Measurements from ENCODE around the gene ZNF385B.

ZNF385B gene

DNA sequence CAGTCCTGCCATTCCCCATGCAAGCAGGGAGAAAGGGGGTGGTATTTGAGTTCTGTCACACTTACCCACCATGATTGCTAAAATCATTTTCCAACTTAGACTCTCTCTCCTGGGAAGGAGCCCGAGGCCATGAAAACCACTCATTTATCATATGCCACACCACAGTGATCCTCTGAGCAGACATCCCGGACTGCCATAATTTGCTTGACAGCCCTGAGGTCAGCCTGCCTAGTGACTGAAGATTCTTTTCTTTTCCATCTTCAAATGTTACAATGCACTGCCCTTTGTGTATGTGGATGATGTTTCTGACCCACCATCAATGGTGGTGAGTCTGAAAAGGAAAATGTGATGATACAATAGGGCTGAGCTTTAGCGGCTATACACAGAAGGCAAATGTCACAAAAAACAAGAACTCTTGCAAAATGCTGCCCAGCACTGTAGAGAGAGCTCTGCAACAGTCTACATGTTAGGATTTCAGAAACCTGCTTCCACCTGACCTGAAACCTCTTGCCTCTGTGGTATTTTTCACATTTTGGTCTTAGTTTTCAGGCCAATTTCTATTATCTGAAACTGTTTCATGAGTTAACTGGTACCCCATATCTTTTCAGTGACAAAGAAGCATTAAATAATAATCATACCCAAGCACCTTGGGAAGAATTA is 272.8 kb downstream of the ZNF385B start:
- no peak for DNase-seq (ENCODE audit: low read depth)

DNA sequence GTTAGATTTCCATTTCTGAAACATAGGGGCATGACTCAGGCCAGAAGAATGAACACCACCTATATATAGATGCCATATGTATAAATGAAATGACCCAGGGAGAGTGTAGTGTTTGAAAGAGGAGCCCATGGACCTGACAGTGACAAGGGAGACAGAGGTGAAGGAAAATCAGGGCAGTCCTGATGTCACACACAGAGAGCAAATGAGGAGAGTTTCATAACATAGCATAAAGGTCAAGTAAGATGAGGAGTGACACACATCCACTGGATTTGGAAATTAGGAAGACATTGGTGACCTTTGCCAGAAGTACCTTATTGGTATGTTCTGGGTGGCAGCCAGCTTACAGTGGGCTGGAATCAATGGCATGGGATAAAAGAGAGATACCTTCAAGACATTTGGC is 276.7 kb downstream of the ZNF385B start:
- DNase-seq (ENCODE audit: low read depth), result no peak

DNA sequence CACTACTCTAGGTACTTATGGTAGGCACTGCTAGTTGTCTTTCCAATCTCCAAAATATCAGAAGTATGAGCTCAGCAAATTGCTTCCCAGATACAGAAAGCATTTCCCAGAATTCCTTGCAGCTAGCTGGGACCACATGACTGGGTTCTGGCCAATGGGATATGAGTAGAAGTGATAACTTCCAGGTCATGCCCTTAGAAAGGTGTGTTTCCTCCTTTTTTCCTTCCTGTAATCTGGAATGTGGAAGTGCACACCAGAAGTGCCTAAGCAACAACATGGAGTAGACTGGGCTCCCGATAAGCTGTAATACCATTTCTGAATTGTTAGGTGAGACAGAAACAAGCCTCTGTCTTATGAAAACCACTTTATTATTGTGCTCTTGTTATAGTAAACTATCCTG is 279.8 kb downstream of the ZNF385B start:
- no peak for DNase-seq (ENCODE audit: low read depth)

DNA sequence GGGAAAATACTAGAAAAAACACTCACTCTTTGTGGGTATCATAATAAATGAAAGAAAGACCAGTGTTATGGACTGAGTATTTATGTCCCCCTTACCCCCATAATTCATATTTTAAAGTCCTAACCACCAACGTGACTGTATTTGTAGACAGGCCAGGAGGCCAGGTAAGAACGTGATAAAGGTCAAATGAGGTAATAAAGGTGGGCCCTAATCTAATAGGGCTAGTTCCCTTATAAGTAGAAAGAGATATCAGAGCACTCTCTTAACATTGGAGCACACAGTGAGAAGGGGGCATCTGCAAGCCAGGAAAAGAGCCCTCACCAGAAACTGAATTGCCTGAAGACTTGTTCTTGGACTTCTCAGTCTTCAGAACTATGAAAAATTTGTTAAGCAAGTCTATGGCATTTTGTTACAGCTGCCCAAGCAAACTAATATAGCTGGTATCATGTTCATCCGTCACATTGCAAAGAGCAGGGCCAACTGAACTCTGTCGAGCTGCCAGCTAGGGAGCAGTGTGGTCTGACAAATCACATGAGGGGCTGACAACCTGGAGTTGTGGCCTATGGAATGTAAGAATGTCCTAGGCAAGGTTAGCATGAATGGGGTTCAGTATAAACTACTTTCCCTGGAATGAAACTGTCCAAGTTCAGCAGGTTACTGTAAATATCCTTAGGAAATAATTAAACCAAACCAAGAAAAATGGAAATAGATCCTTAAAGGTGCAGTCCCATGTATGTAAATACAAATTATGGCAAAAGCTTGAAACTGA is 280.9 kb downstream of the ZNF385B start:
- no peak for DNase-seq (ENCODE audit: low read depth)

DNA sequence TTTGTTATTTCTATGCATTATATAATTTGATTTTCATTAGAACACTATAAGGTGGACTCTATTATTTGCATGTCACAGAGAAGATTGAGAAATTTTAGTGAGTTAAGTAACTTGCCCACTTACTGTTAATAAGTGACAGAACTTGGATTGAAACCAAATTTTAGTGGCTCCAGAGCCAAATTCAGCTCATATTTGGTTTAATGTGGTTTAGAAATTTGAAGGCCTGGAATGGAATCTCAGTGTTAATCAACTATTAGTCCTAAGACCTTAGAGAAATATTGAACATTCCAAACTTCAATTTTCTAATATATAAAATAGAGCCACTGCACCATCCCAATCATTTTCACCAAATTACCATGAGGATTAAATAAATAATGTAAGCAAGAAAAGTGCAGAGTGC is 281.6 kb downstream of the ZNF385B start:
- DNase-seq (ENCODE audit: low read depth), result no peak

DNA sequence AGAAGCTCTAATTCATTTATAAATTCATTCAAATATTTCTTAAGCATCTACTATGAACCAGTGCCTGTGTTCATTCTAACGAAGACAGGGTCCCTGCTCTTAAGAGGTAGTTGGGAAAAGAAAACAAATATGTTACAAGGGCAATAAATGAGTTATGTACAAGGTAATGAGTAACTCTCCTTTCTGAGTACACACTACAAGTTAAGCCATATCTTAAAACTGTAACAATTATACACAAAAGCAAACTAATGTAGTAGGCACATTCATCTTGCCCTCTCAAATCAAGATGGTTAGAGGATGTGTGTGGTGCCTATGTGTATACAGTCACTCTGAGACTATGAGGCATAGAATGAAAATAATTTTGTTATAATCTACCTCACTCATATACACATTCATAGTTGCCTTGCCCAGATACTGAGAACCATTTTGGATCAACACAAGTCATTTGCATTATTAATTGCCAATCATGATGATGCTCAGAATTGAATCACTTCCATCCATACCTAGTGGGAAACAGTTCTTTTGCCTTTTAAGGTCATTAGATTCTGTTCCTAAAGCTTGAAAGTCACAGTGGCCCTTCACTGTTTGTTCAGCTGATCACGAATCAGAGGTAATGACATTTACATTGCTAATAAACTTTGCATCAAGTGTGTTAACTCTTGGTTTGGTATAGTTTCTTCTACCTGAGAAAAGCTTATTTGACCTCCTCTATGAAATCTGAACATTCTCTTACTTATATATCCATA is 283.1 kb downstream of the ZNF385B start:
- no peak for DNase-seq (ENCODE audit: low read depth)

DNA sequence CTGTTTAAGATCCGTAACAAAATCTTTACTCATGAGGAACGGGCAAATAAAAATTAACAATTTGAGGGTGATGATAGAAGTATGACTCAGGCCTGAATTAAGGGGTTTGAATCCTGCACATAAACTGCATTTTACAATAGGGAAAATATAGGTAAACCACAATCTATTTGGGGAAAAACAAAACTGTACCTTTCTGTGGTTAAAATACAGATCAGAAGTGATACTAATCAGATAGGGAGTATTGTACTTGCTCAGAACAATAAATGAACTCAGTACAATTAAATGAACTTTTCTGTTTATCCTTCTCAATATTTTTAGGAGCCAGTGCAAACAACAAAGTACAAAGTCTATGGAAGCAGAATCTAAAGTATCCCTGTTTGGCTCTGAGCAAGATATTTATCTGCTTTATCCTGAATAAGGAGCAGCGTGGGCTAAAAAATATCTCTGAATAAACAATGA is 287.3 kb downstream of the ZNF385B start:
- DNase-seq (ENCODE audit: low read depth), result no peak

DNA sequence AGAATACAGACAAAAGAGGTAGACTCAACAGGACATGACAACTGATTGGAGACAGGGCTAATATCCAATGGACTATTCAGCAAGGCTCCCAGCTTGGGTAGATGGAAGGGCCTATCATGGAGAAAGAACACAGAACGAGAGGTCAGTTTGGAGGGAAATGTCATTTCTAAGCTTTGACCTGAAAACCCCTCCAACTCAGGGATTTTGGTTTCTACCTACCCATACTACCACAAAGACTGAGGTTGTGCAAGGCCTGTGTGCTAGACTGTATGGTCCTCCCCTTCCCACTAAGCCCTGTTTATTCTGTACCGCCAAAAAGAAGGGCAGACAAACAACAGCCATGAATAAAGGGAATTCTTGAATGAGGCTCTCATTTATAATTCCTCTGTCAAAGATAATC is 288.9 kb downstream of the ZNF385B start:
- DNase-seq (ENCODE audit: low read depth), result no peak

DNA sequence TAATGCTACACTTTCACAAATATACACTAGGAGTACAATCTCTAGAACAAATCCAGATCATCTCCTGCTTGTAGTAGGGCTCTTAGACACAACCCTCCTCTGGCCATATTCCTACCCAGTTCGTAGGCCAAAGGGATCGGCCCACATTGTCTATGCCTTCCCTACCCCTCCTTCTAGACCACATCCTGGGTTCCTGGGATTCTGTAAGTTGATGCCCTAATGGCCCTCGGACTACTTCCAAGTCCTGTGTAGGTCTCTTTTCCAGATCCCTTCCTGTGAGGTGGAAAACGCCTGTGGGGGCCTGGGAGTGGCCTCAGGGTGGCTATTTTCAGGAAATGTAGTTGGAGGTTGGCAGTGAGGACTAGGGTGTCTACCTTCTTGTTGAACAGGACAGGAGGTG is 289.7 kb downstream of the ZNF385B start:
- no peak for DNase-seq (ENCODE audit: low read depth)

DNA sequence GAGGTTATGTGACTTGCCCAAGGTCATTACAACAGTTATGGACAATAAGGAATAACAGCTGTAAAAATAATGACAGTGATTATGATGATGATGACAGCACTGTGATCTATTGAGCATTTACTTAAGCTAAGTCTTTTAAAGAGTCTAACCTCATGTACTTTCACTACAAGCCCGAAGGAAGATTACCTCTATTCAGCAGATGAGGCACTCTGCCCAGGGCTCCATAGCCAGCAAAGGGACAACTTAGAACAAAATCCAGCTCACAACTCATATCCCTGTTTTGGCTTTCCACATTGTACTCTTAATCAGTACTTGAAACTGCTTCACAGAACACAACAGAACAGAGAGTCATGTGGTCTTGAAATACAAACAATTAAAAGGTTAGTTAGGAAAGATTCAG is 290.2 kb downstream of the ZNF385B start:
- DNase-seq (ENCODE audit: low read depth), result no peak

DNA sequence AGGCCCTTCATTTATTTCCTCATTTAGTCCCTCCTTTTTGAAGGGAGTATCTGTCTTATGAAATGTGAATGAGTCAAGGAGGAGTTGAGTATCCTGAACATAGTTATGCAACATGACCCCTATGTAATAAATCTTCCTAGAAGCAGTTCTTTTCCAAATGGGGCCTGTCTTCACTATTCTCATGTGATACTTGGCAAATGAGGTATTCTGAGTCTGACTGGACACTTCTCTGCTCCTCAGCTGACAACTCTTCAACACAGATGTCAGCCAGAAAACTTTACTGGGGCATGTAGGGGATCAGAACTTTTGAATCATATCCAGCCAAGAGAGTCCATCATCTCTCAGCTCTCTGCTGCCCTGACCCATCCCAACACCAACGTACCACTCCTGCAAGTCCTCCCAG is 291.6 kb downstream of the ZNF385B start:
- DNase-seq (ENCODE audit: low read depth), result no peak

DNA sequence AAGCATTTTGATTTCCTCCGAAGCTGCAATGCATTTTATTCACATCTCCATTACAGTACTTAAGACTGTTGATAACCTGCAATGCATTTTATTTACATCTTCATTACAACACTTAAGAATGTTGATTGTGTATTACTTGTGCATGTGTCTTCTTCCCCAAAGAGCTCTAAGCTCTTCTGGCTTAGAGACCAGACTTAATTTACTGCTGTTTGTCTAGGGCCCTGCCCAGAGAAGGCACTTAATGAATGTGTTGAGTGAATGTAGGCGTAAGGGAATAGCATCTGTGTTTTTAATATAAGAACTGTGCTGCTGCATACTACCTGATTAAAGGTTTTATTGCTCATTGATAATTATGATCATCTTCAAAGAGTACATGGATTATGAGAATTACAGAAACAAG is 295.6 kb downstream of the ZNF385B start:
- DNase-seq (ENCODE audit: low read depth), result no peak

DNA sequence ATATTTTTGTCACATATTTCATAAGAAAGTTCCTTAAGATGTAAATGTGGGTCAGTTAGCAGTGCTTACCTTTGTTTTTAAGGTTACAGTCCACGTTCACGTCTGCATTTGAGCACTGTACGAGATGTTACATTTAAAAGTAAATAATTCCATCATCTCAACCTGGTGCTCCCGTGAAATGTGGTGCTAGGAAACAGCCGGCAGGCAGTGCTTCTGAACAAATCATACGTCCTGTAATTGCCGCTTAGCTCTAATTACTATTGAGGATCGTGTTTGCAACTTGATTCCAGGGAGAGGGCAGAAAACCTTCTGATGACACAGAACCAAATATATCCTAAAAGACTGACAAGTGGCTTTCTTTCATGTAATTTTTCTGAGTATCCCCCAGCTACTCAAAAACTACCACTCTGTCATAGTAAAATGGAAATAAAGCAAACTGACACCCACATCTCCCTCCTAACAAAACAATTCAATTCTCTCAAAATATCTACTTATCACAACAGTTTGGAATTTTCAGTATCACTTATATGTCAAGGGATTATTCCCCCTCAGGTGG is 299.0 kb downstream of the ZNF385B start:
- DNase-seq (ENCODE audit: low read depth), result no peak

DNA sequence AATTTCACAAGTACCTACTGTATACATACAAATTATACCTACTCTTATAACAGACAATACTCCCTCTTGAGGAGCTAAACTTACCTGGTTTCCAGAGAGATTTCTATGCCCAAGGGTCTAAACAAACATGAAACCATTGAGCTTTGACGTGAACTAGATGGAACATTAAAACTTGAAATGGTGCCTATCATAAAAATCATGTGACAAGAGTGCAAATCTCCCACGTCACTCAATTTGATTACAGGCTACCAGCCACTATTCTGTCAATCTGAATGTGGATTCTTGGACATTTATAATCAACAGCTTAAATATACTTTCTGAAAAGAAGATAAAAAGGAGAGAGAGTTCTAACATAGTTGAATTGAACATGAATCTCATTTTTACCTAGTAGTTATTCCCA is 299.7 kb downstream of the ZNF385B start:
- no peak for DNase-seq (ENCODE audit: low read depth)

DNA sequence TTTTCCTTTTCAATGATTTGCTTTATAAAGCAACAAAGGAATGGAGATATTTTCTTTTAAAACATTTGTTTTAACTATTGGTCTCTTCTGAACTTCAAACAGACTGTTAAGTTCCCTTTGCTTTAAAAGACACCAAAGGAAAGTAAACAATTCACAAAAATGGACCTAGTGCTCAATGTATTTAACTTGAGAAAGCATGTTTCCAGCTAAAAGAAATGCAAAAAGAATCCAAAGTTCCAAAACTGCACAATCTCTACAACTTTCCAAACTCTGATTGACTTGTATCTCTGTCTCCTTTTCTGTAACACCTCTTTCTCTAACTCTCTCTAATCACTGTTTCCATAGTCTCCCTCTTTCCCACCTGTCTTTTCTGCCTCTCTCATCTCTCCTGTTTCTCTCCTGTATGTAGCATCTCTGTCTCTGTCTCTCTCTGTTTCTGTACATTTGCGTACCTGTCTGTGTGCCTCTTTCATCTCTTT is 301.1 kb downstream of the ZNF385B start:
- no peak for DNase-seq (ENCODE audit: low read depth)

DNA sequence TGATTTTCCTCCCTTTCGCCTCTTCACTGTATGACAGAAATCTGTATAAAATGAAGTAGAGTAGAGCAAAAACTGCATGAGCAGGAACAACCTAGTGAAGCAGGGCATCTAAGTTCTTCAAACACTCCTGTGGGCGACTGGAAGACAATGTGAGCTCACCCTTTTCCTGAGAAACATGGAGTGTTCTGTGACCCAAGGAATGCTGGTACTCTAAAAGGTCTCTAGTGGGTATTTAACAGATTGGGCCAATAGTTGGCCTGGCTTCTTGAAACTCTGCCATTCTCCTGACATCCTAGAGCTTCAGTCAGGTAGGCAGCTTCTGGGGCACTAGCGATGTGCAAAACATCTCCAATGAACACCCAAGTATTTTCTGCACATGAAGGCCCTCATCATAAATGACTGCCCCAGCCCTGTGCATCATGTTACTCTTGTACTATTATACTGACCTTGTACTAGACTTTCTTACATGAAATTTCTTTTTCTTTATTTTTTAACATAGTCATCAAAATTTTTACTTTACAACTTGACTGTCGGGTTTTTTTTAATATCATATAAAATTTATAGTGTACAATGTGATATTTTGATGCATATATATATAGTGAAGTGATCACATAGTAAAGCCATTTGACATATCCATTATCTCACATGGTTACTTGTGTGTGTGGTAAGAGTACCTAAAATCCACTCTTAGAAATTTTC is 302.2 kb downstream of the ZNF385B start:
- no peak for DNase-seq (ENCODE audit: low read depth)

DNA sequence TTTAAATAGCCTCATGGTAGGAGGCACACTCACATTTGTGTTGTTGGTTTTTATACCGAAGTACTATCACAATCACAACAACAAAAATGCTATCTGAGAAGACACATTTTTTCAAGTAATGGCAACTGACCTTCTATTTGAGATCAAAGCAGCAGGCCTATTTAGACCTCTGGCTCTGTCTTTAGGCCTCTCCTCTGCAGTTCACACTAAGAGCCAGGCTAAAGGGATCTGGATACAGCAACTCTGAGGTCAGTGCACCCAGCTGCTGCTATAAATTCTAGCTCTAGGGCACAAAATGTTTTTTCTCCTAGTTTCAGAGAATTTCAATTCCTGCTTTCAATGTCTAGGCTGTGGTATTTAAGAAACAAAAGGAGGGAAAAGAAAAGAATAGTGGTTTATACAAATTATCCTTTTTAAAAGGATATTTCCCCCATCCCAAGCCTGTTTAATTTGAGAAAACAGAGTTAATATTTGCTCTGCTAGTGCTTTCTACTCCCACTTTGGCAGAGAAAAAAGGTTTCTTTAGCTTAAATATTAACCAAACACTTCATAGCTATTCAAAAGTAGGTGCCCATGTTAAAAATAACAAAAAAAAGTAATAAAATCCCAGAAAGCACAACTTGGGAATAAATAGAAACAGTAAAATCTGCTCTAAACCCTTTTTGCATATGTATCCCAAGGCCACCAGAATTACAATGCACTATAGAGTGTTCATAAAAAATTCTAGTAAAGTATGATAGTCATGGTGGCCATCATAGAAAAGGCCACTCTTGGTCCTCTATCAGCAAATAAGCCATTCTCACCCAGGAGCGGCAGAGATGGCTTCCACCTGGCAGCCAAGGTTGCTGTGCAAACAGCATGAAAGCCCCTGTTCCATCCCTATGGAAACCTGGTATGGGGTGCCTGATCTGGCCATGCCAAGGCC is 303.1 kb downstream of the ZNF385B start:
- no peak for DNase-seq (ENCODE audit: low read depth)

DNA sequence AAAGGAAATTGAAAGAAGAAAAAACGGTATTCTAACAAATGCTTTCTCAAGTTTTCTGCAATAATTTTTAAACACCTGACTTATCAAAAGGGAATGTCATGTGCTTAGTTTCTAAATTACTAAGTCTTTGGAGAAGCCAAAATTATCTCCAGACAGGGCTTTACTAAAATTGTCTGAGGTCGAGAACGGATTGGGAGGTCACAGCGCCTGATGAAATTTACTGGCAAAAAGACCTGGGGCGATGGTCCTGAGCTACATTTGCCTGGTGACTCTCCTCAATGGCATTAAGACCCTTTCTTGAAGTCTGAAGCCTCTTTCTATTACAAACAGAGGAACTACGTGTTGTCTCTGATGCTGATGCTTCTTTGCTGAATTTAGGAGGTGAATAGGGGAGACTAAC is 305.0 kb downstream of the ZNF385B start:
- DNase-seq (ENCODE audit: low read depth), result no peak

DNA sequence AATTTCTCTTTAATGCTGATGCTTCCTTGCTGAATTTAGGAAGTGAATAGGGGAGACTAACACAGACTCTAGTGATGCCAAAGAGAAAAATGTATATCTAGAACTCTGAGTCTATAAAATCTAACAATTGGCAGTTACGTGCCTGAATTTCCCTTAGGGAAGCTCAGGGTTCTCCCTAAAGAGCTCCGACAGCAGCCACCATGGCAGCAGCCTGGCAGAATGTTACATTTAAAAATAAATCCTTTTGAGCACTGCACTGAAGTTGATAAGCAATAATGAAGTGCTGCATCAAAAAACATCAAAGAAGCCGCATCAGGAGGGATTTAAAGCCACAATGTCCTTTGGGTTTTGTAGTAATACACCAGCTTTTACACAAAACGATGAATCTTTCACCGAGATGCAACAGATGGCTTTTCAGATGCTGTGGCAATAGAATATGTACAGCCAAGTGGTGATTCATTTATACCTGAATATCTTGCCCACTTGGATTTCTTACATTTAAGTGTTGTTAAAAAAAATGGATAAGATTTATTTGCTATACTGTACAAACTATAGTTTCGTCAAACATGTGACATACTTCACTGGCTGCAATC is 305.6 kb downstream of the ZNF385B start:
- no peak for DNase-seq (ENCODE audit: low read depth)

DNA sequence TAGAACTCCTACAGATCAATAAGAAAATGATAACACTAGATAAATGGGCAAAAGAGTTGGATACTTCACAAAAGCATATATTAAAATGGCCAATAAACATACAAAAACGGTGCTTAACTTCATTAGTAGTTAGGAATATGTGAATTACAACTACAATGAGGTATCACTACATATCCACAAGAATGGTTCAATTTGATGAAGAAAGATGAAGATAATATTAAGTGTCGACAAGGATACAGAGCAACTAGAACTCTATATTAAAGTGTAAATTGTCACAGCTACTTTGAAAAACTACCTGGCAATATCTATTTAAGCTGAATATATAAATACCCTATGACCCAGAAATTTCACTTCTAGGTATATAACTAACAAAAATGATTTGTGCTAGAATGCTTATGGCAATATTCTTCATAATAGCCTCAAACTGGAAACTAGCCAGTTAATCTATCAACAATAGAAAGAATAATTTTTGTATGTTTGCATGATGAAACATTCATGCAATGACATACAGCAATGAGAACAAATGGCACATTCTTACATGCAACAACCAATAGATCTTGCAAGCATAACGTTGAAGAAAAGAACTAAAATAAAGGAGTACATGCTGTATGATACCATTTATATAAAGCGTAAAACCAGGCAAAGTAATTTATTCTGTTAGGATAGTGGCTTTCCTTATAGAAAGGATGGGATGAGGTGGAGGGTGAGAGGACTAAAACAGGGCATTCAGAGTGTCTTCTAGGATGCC is 306.6 kb downstream of the ZNF385B start:
- no peak for DNase-seq (ENCODE audit: low read depth)

Data from CMK (cell line).